ENCODE data around the gene TRPV3.
"Not testable (repeated sequence)": the region's sequence is repeated elsewhere in the genome, so short reads cannot be mapped to it uniquely, and the experiment has no call there.

TRPV3 gene

GRCh38 chr17:3514873-3515272 is 42.7 kb downstream of the TRPV3 start:
- no peak for DNase-seq

- not testable (repeated sequence) for DNase-seq
Observed at GRCh38 chr17:3514167-3514566, 43.4 kb downstream of the TRPV3 start.

GRCh38 chr17:3513305-3514035 is 44.1 kb downstream of the TRPV3 start:
- DNase-seq = no peak

- DNase-seq = no peak
Observed at GRCh38 chr17:3512505-3513171, 45.0 kb downstream of the TRPV3 start.

GRCh38 chr17:3511852-3512504 is 45.6 kb downstream of the TRPV3 start:
- DNase-seq = no peak

GRCh38 chr17:3510090-3510489 is 47.5 kb downstream of the TRPV3 start:
- DNase-seq = no peak

GRCh38 chr17:3507869-3508268 is 49.7 kb downstream of the TRPV3 start:
- DNase-seq = no peak

- DNase-seq = no peak
Observed at GRCh38 chr17:3507071-3507470, 50.5 kb downstream of the TRPV3 start.

GRCh38 chr17:3506054-3506453 is 51.6 kb downstream of the TRPV3 start:
- DNase-seq = no peak

- no peak for DNase-seq
Observed at GRCh38 chr17:3505008-3505407, 52.6 kb downstream of the TRPV3 start.

- no peak for DNase-seq
Observed at GRCh38 chr17:3503285-3503684, 54.3 kb downstream of the TRPV3 start.

- no peak for DNase-seq
Observed at GRCh38 chr17:3502466-3502865, 55.1 kb downstream of the TRPV3 start.

- no peak for DNase-seq
Observed at GRCh38 chr17:3501344-3501743, 56.3 kb downstream of the TRPV3 start.

- no peak for DNase-seq
Observed at GRCh38 chr17:3497101-3497500, 60.5 kb downstream of the TRPV3 start.

GRCh38 chr17:3485481-3486068 is 72.0 kb downstream of the TRPV3 start:
- DNase-seq = no peak

- DNase-seq = no peak
Observed at GRCh38 chr17:3482852-3483251, 74.8 kb downstream of the TRPV3 start.

- DNase-seq = no peak
Observed at GRCh38 chr17:3479988-3480387, 77.6 kb downstream of the TRPV3 start.

GRCh38 chr17:3475812-3476610 is 81.6 kb downstream of the TRPV3 start, which contains the start of gene ASPA:
Gene ASPA (plus strand): TSS chr17:3475997. CDS start chr17:3476160, 163 bp downstream.
- DNase-seq = no peak

GRCh38 chr17:3475251-3475685 is 82.3 kb downstream of the TRPV3 start:
- DNase-seq = no peak

GRCh38 chr17:3474212-3474611 is 83.4 kb downstream of the TRPV3 start:
- DNase-seq = no peak

- no peak for DNase-seq
Observed at GRCh38 chr17:3472137-3472536, 85.5 kb downstream of the TRPV3 start.

GRCh38 chr17:3471599-3471998 is 86.0 kb downstream of the TRPV3 start, which contains the start of gene SPATA22:
Gene SPATA22 (minus strand): TSS chr17:3471819. CDS start chr17:3469325, 2,494 bp downstream.
- no peak for DNase-seq
